Mucosa of descending colon (tissue), 3 donors: ENCODE measurements around the gene BCL2L13. TPM values are rescaled to one million over a fixed set of nuclear protein-coding genes. Genes with fewer than 3 reads are reported as not detected.

Experiments used
- ATAC-seq: fragments of 200-7000 bp; cut with Tn5 transposase; one replicate; pipeline ENCODE4 v1.9.1; 2020; ENCODE audit warnings: mild to moderate bottlenecking, moderate library complexity
- DNase-seq, 3 donors: peaks; one replicate each; pipeline ENCODE4 v3.0.0-alpha.2; 2020
- H3K36me3 ChIP-seq: fragments of 200-600 bp; one replicate; pipeline ENCODE4 v1.8.0; 2021; ENCODE audit warnings: low read depth, mild to moderate bottlenecking
- H3K4me1 ChIP-seq: fragments of 200-600 bp; one replicate; pipeline ENCODE4 v1.8.0; 2021; ENCODE audit warnings: low read depth, mild to moderate bottlenecking
- H3K4me3 ChIP-seq: fragments of 200-600 bp; one replicate; pipeline ENCODE4 v1.8.0; 2021; ENCODE audit warnings: mild to moderate bottlenecking
- H3K9me3 ChIP-seq: fragments of 200-600 bp; one replicate; pipeline ENCODE4 v1.8.0; 2021; ENCODE audit warnings: mild to moderate bottlenecking
- intact Hi-C, 2 donors: fragments of 100-400 bp; cut with DNase I in 1 of 2; cut with micrococcal nuclease in 1 of 2; formaldehyde crosslinking; loops; one replicate each; pipeline versions ENCODE4 v1.11.0 to v1.11.1; 2022; cut with DNase I, micrococcal nuclease
- total RNA-seq, 3 donors: library from RNA; stranded (reverse); fragmentation: NEBNext Ultra II Directional in 2 of 3; extraction: Animal tissue kit (Norgen Biotek cat#: 25700) in 2 of 3; gene quantifications; one replicate each; pipeline versions ENCODE4 v1.2.1 to v1.2.4, GENCODE V29; 2021 to 2023
- TF ChIP-seq, protein P1 (sequence below): fragments of 200-600 bp; IDR thresholded peaks from one replicate; pipeline ENCODE4 v1.8.0; 2022; ENCODE audit warnings: antibody characterized with exemption, mild to moderate bottlenecking
- donor health status: DM: no; HTN: no; CAD: no; lungs with moderate emphysema.
- donor health status: DM: no; HTN: no; CAD: no.
- donor health status: DM: no; HTN: yes; CAD: no.

Gene BCL2L13
- total RNA-seq, 3 donors from 2014 or later, result 47.2 to 61.2 (median 57.3) TPM

DNA sequence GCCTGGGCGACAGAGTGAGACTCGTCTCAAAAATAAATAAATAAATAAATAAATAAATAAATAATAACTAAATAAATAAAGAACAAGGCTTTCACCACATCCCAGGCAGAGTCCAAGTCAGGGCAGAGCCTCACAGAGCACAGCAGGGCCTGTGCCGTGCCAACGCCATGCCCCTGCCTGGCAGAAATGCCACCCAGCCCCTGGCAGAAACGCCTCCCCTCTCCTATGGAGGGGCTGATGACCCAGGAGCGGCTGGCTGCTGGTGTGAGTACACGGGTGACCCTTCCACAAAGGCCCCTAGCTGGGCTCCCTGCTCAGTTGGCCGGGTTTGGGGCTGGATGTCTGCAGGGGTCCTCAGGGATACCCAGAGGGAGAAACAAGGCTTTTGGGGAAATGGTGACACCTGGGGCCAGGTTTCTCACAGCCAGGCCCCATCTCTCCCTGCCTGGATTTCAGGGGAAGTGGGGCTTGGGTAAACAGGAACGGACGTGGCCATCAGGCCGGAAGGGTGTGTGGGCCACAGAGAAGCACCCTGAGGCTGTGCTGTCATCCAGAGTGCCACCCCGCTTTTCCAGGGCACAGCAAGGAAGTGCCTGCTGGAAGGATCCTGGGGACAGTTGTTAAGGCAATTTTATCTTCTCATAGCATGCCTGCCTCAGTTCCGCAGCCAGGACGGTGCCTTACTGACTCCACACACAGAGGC is 130.6 kb downstream of the BCL2L13 start:
- DNase-seq (no peak), ATAC-seq (no peak)
- Histone ChIP-seq H3K4me1 (peaks cover 35% of the 10 kb centered on the region), H3K36me3 (no peaks in the 10 kb centered on the region), H3K9me3 (no peaks in the 10 kb centered on the region), H3K4me3 (no peak overlapping the region)
- intact Hi-C loops, result no loop called here
- TF ChIP-seq, protein P1, sequence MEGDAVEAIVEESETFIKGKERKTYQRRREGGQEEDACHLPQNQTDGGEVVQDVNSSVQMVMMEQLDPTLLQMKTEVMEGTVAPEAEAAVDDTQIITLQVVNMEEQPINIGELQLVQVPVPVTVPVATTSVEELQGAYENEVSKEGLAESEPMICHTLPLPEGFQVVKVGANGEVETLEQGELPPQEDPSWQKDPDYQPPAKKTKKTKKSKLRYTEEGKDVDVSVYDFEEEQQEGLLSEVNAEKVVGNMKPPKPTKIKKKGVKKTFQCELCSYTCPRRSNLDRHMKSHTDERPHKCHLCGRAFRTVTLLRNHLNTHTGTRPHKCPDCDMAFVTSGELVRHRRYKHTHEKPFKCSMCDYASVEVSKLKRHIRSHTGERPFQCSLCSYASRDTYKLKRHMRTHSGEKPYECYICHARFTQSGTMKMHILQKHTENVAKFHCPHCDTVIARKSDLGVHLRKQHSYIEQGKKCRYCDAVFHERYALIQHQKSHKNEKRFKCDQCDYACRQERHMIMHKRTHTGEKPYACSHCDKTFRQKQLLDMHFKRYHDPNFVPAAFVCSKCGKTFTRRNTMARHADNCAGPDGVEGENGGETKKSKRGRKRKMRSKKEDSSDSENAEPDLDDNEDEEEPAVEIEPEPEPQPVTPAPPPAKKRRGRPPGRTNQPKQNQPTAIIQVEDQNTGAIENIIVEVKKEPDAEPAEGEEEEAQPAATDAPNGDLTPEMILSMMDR, result no peak

DNA sequence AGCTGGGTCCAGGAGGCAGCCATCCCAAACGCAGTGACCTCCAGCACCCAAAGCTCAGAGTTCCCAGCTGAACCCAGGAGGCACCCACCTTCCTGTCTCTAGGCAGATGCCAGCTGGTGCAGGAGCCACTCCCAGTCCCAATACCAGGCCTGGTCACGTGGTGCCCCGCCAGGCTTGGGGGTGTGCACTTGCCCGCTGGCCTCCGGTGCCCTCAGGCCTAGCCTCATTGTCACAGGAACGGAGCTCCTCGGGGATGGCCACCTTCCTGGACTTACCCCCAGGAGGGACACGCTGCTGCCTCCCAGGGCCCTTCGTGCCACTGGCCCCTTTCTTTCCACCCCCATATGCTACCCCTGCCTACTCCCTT is 131.1 kb downstream of the BCL2L13 start:
- Histone ChIP-seq H3K36me3 (no peaks in the 10 kb centered on the region), H3K4me1 (peaks cover 35% of the 10 kb centered on the region), H3K9me3 (no peaks in the 10 kb centered on the region), H3K4me3 (no peak overlapping the region)
- TF ChIP-seq, protein P1, result no peak
- ATAC-seq, result peak; percentile 70
- DNase-seq, result peak; percentile 71 to 83 (median 82)
- intact Hi-C loops, result no loop called here

DNA sequence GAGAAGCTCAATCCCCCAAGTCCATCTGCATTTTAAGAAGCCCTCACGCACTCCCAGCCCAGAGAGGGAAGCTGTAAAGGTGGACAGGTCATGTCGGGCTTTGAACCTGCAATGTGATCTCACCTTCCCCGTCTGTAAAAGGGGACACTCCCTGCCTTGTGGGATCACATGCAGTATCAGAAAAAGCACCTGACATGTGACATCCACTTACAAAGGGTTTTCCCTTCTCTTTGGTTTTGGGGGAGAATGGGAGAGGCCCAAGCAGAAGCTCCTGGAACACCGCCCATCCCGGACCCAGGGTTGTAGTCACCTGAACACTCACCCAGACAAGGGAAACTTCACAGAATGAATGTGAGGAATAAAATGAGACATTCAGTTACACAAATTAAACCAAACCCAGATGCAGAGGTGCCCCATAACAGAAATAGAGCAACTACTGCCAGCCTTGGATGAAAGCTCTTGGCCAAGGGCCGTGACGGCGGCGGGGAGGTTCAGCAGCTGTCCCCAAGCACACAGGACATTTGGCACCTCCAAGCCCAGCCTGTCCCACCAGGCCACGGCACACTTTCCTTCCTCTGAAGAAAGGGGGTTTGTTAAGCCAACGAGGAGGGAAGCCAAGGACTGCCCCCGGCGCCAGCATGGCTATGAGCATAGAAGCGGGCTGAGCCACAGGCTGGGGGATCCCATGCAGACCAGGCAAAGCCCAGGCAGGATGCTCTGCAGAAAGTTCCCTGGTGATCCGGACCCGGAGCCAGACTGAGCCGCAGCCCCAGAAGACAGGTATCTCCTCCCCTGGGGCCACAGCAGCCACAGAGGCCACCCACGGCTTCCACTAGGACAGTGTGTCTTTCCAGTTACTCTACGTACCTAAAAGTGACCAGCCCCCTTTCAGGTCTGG is 131.9 kb downstream of the BCL2L13 start:
- Histone ChIP-seq H3K9me3 (no peaks in the 10 kb centered on the region), H3K4me3 (no peak overlapping the region), H3K4me1 (peaks cover 35% of the 10 kb centered on the region), H3K36me3 (no peaks in the 10 kb centered on the region)
- DNase-seq, result no peak
- TF ChIP-seq, protein P1, result no peak
- no peak for ATAC-seq
- intact Hi-C loops, result no loop called here

DNA sequence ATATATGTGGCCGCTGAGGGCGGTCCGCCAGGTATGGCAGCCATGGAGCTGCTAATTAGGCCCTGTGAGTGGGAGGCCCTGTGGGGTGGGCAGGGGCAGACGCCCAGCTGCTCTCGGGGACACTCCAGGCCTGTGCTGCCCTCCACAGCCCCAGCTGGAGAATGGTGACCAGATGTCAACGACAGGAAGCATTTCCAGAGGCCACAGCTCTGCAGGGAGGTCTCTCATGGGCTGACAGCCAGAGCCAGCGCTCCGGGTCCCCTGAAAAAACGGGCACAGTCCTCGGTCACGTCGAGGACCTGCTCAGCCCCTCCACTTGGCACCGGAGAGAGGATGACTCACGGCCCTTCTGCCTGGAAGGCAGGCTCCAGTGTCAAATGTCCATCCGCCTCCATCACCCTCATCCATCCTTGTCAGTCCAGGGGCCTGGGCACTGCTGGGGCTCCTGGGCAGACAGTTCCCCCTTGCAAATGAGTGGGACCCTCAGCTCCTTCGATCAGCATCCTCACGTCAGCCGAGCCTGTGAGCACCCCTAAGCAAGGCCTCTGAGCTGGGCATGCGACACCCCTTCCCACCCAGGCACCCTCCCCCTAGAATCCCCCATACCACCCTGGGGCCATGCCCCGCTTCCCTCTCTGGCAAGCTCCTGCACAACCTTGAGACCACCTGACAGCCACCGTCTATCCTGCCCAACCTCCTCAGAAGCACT is 133.8 kb downstream of the BCL2L13 start:
- Histone ChIP-seq H3K9me3 (no peaks in the 10 kb centered on the region), H3K4me3 (no peak overlapping the region), H3K36me3 (no peaks in the 10 kb centered on the region), H3K4me1 (peaks cover 35% of the 10 kb centered on the region)
- ATAC-seq (no peak), DNase-seq (no peak)
- TF ChIP-seq, protein P1, result no peak
- intact Hi-C loops, result no loop called here

DNA sequence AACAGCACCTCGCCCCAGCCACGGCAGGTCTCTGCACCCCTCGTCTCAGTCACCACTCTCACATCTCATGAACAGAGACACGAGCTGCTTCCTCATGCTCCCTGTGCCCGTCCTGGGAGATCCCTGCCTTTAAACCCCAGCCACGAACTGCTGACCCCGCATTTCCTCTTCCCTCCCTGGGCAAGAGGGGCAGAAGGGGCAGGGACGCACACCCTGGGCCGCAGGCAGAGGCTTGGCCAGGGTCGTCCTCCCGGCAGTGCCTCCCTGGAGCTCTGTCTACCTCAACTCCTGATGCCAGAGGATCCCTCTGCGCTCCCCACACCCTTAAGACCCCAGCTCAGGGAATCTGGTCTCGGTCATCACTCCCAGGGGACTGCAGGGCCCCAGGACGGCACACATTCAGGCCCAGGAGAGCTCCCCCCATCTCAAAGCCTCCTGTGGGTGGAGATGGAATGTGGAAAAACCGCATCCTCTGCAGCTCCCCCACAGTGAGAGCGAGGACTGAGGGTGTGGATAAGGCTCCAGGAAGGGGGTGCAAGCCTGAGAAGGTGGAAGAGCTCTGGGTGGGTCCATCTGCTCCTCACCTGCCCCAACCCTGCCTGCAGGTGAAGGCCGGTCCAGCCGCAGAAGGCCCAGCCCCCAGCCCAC is 134.5 kb downstream of the BCL2L13 start:
- Histone ChIP-seq H3K4me1 (peaks cover 30% of the 10 kb centered on the region), H3K36me3 (no peaks in the 10 kb centered on the region), H3K9me3 (no peaks in the 10 kb centered on the region), H3K4me3 (peak overlapping the region; percentile 80)
- no peak for DNase-seq
- TF ChIP-seq, protein P1, result no peak
- intact Hi-C loops, result no loop called here
- ATAC-seq, result peak; percentile 1
